A549 (cell line): ENCODE data around the gene TAF4B. TPM values are rescaled to one million over a fixed set of nuclear protein-coding genes. Genes with fewer than 3 reads are reported as not detected.
A peak's percentile ranks its signal among the peaks of the same experiment; 100 is the strongest.

Experiments
- ATAC-seq, 2 experiments: fragments of 200-7000 bp in 1 of 2; fragments of >200 bp in 1 of 2; cut with Nextera tagmentation in 1 of 2; cut with Tn5 transposase in 1 of 2; 3 replicates each; pipeline versions ENCODE4 v1.8.0 to v1.9.1; 2018 to 2020; ENCODE audit warnings: mild to moderate bottlenecking in 1 of 2, moderate library complexity in 1 of 2
- CTCF ChIA-PET: fragments of 300-600 bp; sonication (Branson Sonifier 250); formaldehyde crosslinking; extraction: SDS; loops from one replicate; lab custom pipeline; 2021; ENCODE audit warnings: antibody characterized with exemption, inconsistent platforms; lab: Yijun Ruan, JAX
- POLR2A ChIA-PET: fragments of 350-600 bp; formaldehyde crosslinking; extraction: SDS; loops from one replicate; lab custom pipeline; 2021; ENCODE audit warnings: antibody characterized with exemption, inconsistent platforms; lab: Yijun Ruan, JAX
- DNase-seq, 2 experiments: peaks; one replicate each; pipeline versions ENCODE4 v3.0.0 to v3.0.0-alpha.2; 2011 to 2016; ENCODE audit warnings: low read depth in 1 of 2, low spot score in 1 of 2
- FAIRE-seq: peaks from 2 replicates; lab custom pipeline; 2011; peaks lifted over from hg19 to GRCh38; lab: Jason Lieb, UNC
- H3K27ac ChIP-seq, 2 experiments: fragments of >200 bp; sonication (Bioruptor Twin); formaldehyde crosslinking; 3 replicates each; pipeline ENCODE4 v1.5.1; 2016 to 2017
- H3K4me1 ChIP-seq: fragments of >200 bp; sonication (Bioruptor Twin); formaldehyde crosslinking; 3 replicates; pipeline ENCODE4 v1.6.1; 2016
- H3K4me2 ChIP-seq: fragments of >200 bp; sonication (Bioruptor Twin); formaldehyde crosslinking; 3 replicates; pipeline ENCODE4 v1.6.1; 2016
- H3K4me3 ChIP-seq: fragments of >200 bp; sonication (Bioruptor Twin); formaldehyde crosslinking; 3 replicates; pipeline ENCODE4 v1.5.1; 2016
- H3K9me3 ChIP-seq: fragments of >200 bp; sonication (Bioruptor Twin); formaldehyde crosslinking; 3 replicates; pipeline ENCODE4 v1.6.1; 2016
- ATOH8 ChIP-seq: fragments of 250-450 bp; sonication (Bioruptor Pico); IDR thresholded peaks from 2 replicates; pipeline ENCODE4 v1.5.0; 2020; ENCODE audit warnings: low read depth, mild to moderate bottlenecking, moderate library complexity
- CHD4 ChIP-seq: fragments of 200-600 bp; sonication (generic); IDR thresholded peaks from 2 replicates; pipeline ENCODE4 v1.6.1; 2016; ENCODE audit warnings: antibody characterized with exemption, mild to moderate bottlenecking, borderline replicate concordance
- EHF ChIP-seq: fragments of 250-450 bp; sonication (Bioruptor Pico); IDR thresholded peaks from 2 replicates; pipeline ENCODE4 v1.5.0; 2020; ENCODE audit warnings: mild to moderate bottlenecking
- EHMT2 ChIP-seq: fragments of 200-600 bp; sonication (generic); IDR thresholded peaks from 2 replicates; pipeline ENCODE4 v1.6.1; 2016; ENCODE audit warnings: antibody characterized with exemption, low read depth, mild to moderate bottlenecking, moderate library complexity
- ELK1 ChIP-seq: fragments of 150-350 bp; IDR thresholded peaks from 2 replicates; pipeline ENCODE4 v1.6.1; 2014; ENCODE audit warnings: low read depth, mild to moderate bottlenecking, low read length
- EP300 ChIP-seq, 2 experiments: fragments of >200 bp; sonication (Bioruptor Twin); formaldehyde crosslinking; IDR thresholded peaks; 2 replicates in 1 of 2; 3 replicates in 1 of 2; pipeline ENCODE4 v1.6.1; 2016 to 2017
- HDAC2 ChIP-seq: fragments of 200-600 bp; sonication (generic); IDR thresholded peaks from 2 replicates; pipeline ENCODE4 v1.6.1; 2016
- HEYL ChIP-seq: fragments of 250-450 bp; sonication (Bioruptor Pico); IDR thresholded peaks from 2 replicates; pipeline ENCODE4 v1.8.0; 2021; ENCODE audit warnings: mild to moderate bottlenecking, moderate library complexity
- HOXB5 ChIP-seq: fragments of 250-450 bp; sonication (Bioruptor Pico); IDR thresholded peaks from 2 replicates; pipeline ENCODE4 v1.5.0; 2020; ENCODE audit warnings: mild to moderate bottlenecking, moderate library complexity
- JUN ChIP-seq, 2 experiments: fragments of >200 bp; sonication (Bioruptor Twin); formaldehyde crosslinking; IDR thresholded peaks; 2 replicates in 1 of 2; 3 replicates in 1 of 2; pipeline ENCODE4 v1.6.1; 2016 to 2017
- KDM1A ChIP-seq: fragments of 200-600 bp; sonication (generic); IDR thresholded peaks from 2 replicates; pipeline ENCODE4 v1.6.1; 2016; ENCODE audit warnings: low read depth, mild to moderate bottlenecking
- KDM5A ChIP-seq: fragments of 200-600 bp; sonication (generic); IDR thresholded peaks from 2 replicates; pipeline ENCODE4 v1.6.1; 2016; ENCODE audit warnings: antibody characterized with exemption, mild to moderate bottlenecking
- MAX ChIP-seq: IDR thresholded peaks from 2 replicates; pipeline ENCODE4 v1.6.1; 2012
- MYC ChIP-seq: IDR thresholded peaks from 2 replicates; pipeline ENCODE4 v1.6.1; 2012; ENCODE audit warnings: mild to moderate bottlenecking, inconsistent platforms, low read length, improper control_type of control experiment, borderline replicate concordance
- NPAS2 ChIP-seq: fragments of 250-450 bp; sonication (Bioruptor Pico); IDR thresholded peaks from 2 replicates; pipeline ENCODE4 v1.8.0; 2022; ENCODE audit warnings: mild to moderate bottlenecking, moderate library complexity, borderline replicate concordance
- NR3C1 ChIP-seq: fragments of >200 bp; sonication (Bioruptor Twin); formaldehyde crosslinking; IDR thresholded peaks from 3 replicates; pipeline ENCODE4 v1.6.1; 2017
- POLR2A ChIP-seq: IDR thresholded peaks from 2 replicates; pipeline ENCODE4 v1.6.1; 2012; ENCODE audit warnings: mild to moderate bottlenecking, low read length
- POLR2AphosphoS2 ChIP-seq: conservative IDR thresholded peaks from 2 replicates; pipeline ENCODE4 v1.6.1; 2012; ENCODE audit warnings: low read length, improper control_type of control experiment, inconsistent platforms
- RARB ChIP-seq: fragments of 250-450 bp; sonication (Bioruptor Pico); IDR thresholded peaks from 2 replicates; pipeline ENCODE4 v1.8.0; 2021; ENCODE audit warnings: mild to moderate bottlenecking, moderate library complexity
- RCOR1 ChIP-seq: fragments of 150-350 bp; IDR thresholded peaks from 2 replicates; pipeline ENCODE4 v1.6.1; 2014; ENCODE audit warnings: antibody characterized with exemption, low read length, low read depth
- RFX5 ChIP-seq: fragments of 450-650 bp; IDR thresholded peaks from 2 replicates; pipeline ENCODE4 v1.7.1; 2014; ENCODE audit warnings: antibody characterized with exemption, mild to moderate bottlenecking, moderate library complexity
- RNF2 ChIP-seq: fragments of 200-600 bp; sonication (generic); IDR thresholded peaks from 2 replicates; pipeline ENCODE4 v1.6.1; 2016; ENCODE audit warnings: low read depth, mild to moderate bottlenecking, antibody characterized with exemption, moderate library complexity, borderline replicate concordance
- SREBF2 ChIP-seq: fragments of 450-650 bp; IDR thresholded peaks from 2 replicates; pipeline ENCODE4 v1.6.1; 2014; ENCODE audit warnings: mild to moderate bottlenecking, moderate library complexity
- TFCP2L1 ChIP-seq: fragments of 250-450 bp; sonication (Bioruptor Pico); IDR thresholded peaks from 2 replicates; pipeline ENCODE4 v1.5.0; 2021; ENCODE audit warnings: mild to moderate bottlenecking
- TP53 ChIP-seq: fragments of 250-450 bp; sonication (Bioruptor Pico); IDR thresholded peaks from 2 replicates; pipeline ENCODE4 v1.5.0; 2021; ENCODE audit warnings: mild to moderate bottlenecking, moderate library complexity
- ZC3H11A ChIP-seq: fragments of 450-650 bp; IDR thresholded peaks from 2 replicates; pipeline ENCODE4 v1.6.1; 2014; ENCODE audit warnings: antibody characterized with exemption, mild to moderate bottlenecking
- WGBS: methylation state at CpG from one replicate; pipeline ENCODE4 v1.1.6; 2017; ENCODE audit errors: missing lambda C conversion rate; 5-methylcytosine and 5-hydroxymethylcytosine counted together
- polyA plus RNA-seq, 4 experiments: library from polyadenylated mRNA; depleted of rRNA in 3 of 4; stranded (reverse); fragments of >200 nt; fragmentation: RNase III in 1 of 4; extraction: RNeasy Plus Mini Kit Qiagen cat#74134 plus additional on column Dnase treatment in 1 of 4; gene quantifications; 2 replicates in 3 of 4; 3 replicates in 1 of 4; pipeline ENCODE4 v1.2.3, GENCODE V29; 2011 to 2017

The TAF4B gene
- polyA plus RNA-seq, 2 of the 4 experiments (the other 2 are of a cell fraction), result 2.5 to 5.6 TPM

- no peak for TF ChIP-seq ZC3H11A
- no peak for TF ChIP-seq HDAC2
- TF ChIP-seq JUN (IDR thresholded peaks at IDR 0.05), result no peak
- TF ChIP-seq ELK1, result no peak
- no peak for TF ChIP-seq POLR2AphosphoS2
- no peak for TF ChIP-seq POLR2A
- no peak for TF ChIP-seq EP300 (IDR thresholded peaks at IDR 0.05)
- no peak for TF ChIP-seq CHD4
- no peak for TF ChIP-seq EHF (CRISPR knock-in tag)
- no peak for TF ChIP-seq KDM1A
- no peak for TF ChIP-seq RNF2
- TF ChIP-seq EHMT2, result no peak
- TF ChIP-seq TP53, result no peak
- TF ChIP-seq KDM5A, result no peak
- TF ChIP-seq NPAS2 (CRISPR knock-in tag), result no peak
- TF ChIP-seq MAX, result no peak
- no peak for TF ChIP-seq NR3C1
- ATAC-seq, result peak; percentile 50 to 80; a peak in 5 of 6 replicates
- no peak overlapping the region for H3K4me3 ChIP-seq
- ChIA-PET CTCF (no interaction called here), POLR2A (no interaction called here)
- WGBS, result 6% methylated on average over 2 of the region's 2 CpGs
- no peaks in the 10 kb centered on the region for H3K4me1 ChIP-seq
- H3K4me2 ChIP-seq, result no peak overlapping the region
- no peaks in the 10 kb centered on the region for H3K9me3 ChIP-seq
- peak; percentile 19 to 55 for DNase-seq
- no peak overlapping the region for H3K27ac ChIP-seq
- FAIRE-seq, result no peak
These were observed 41.0 kb upstream of the TAF4B start for GRCh38 chr18:26185267-26185666.

GRCh38 chr18:26190506-26190905 lies 35.7 kb upstream of the TAF4B start:
- Histone ChIP-seq H3K4me2 (no peak overlapping the region), H3K27ac (no peak overlapping the region), H3K4me3 (no peak overlapping the region), H3K9me3 (no peaks in the 10 kb centered on the region), H3K4me1 (no peaks in the 10 kb centered on the region)
- no peak for ATAC-seq
- CTCF ChIA-PET, result no interaction called here
- POLR2A ChIA-PET, result no interaction called here
- FAIRE-seq, result no peak
- no peak for DNase-seq
- TF ChIP-seq RFX5 (no peak), TFCP2L1 (CRISPR knock-in tag) (no peak), JUN (IDR thresholded peaks at IDR 0.05) (no peak), ELK1 (no peak)
- 68% methylated on average over 8 of the region's 8 CpGs for WGBS

GRCh38 chr18:26192233-26192632 lies 34.0 kb upstream of the TAF4B start:
- Histone ChIP-seq H3K4me2 (no peak overlapping the region), H3K4me1 (no peaks in the 10 kb centered on the region), H3K4me3 (no peak overlapping the region), H3K27ac (no peak overlapping the region), H3K9me3 (no peaks in the 10 kb centered on the region)
- CTCF ChIA-PET, result no interaction called here
- 39% methylated on average over 1 of the region's 1 CpG for WGBS
- POLR2A ChIA-PET, result no interaction called here
- no peak for DNase-seq
- no peak for ATAC-seq
- FAIRE-seq, result no peak
- TF ChIP-seq MYC (no peak), RARB (CRISPR knock-in tag) (no peak), HEYL (CRISPR knock-in tag) (no peak), HOXB5 (CRISPR knock-in tag) (no peak), TP53 (no peak), RCOR1 (no peak), MAX (no peak), HDAC2 (no peak), SREBF2 (no peak), ATOH8 (CRISPR knock-in tag) (no peak), ZC3H11A (no peak)
